HTERT RPE-1 (cell line): ENCODE data around the gene CDCA7L.

Experiments used
- in situ Hi-C: fragments of 300-500 bp; cut with MboI; formaldehyde crosslinking; loops from 4 replicates; pipeline ENCODE4 v1.14.3; 2020; ENCODE audit warnings: low sequenced_read_pairs

CDCA7L gene

GRCh38 chr7:21945454-21946221 is at the start of gene CDCA7L:
CDCA7L (minus strand) TSS chr7:21945899; CDS start chr7:21945804, 95 bp downstream.
- in situ Hi-C loops: no loop called here

- in situ Hi-C loops: no loop called here
These were observed 40.4 kb upstream of the CDCA7L start for GRCh38 chr7:21986096-21986495.

GRCh38 chr7:21984042-21984441 is 38.3 kb upstream of the CDCA7L start:
- in situ Hi-C loops: no loop called here

GRCh38 chr7:21983056-21983455 is 37.4 kb upstream of the CDCA7L start:
- in situ Hi-C loops: no loop called here

GRCh38 chr7:21981524-21981923 is 35.8 kb upstream of the CDCA7L start:
- in situ Hi-C loops: no loop called here

GRCh38 chr7:21980926-21981500 is 35.3 kb upstream of the CDCA7L start:
- in situ Hi-C loops: no loop called here

- in situ Hi-C loops: no loop called here
These were observed 26.7 kb upstream of the CDCA7L start for GRCh38 chr7:21972397-21972784.

- in situ Hi-C loops: no loop called here
These were observed 26.2 kb upstream of the CDCA7L start for GRCh38 chr7:21971780-21972396.

- in situ Hi-C loops: no loop called here
These were observed 24.1 kb upstream of the CDCA7L start for GRCh38 chr7:21969822-21970221.

- in situ Hi-C loops: no loop called here
These were observed 21.9 kb upstream of the CDCA7L start for GRCh38 chr7:21967598-21968003.

- in situ Hi-C loops: no loop called here
These were observed 20.6 kb upstream of the CDCA7L start for GRCh38 chr7:21966271-21966670.

- in situ Hi-C loops: no loop called here
These were observed 19.6 kb upstream of the CDCA7L start for GRCh38 chr7:21965291-21965690.

GRCh38 chr7:21962677-21963076 is 17.0 kb upstream of the CDCA7L start:
- in situ Hi-C loops: no loop called here

GRCh38 chr7:21960922-21961321 is 15.2 kb upstream of the CDCA7L start:
- in situ Hi-C loops: no loop called here

GRCh38 chr7:21959387-21959776 is 13.7 kb upstream of the CDCA7L start:
- in situ Hi-C loops: no loop called here

- in situ Hi-C loops: no loop called here
These were observed 8.1 kb upstream of the CDCA7L start for GRCh38 chr7:21953781-21954180.

GRCh38 chr7:21948887-21949540 is 3.3 kb upstream of the CDCA7L start:
- in situ Hi-C loops: no loop called here

- in situ Hi-C loops: no loop called here
These were observed 2.7 kb upstream of the CDCA7L start for GRCh38 chr7:21948364-21948763.

GRCh38 chr7:21947946-21948345 is 2.2 kb upstream of the CDCA7L start:
- in situ Hi-C loops: no loop called here

GRCh38 chr7:21947056-21947455 is 1.4 kb upstream of the CDCA7L start:
- in situ Hi-C loops: no loop called here

GRCh38 chr7:21946222-21946709 is 567 bp upstream of the CDCA7L start:
- in situ Hi-C loops: no loop called here
